GM18858 (cell line): Measurements from ENCODE around the gene FNDC3B.
A peak's percentile ranks its signal among the peaks of the same experiment; 100 is the strongest.

Experiments
- ATAC-seq: cut with Tn5 transposase; IDR thresholded peaks from one replicate; pipeline ENCODE4 v1.9.1; 2021; ENCODE audit not compliant: unreplicated experiment

FNDC3B gene

GRCh38 chr3:172277151-172277652 lies 237.8 kb downstream of the FNDC3B start:
- no peak for ATAC-seq

- no peak for ATAC-seq
Observed at GRCh38 chr3:172279191-172279640, 239.8 kb downstream of the FNDC3B start.

GRCh38 chr3:172279974-172280373 lies 240.6 kb downstream of the FNDC3B start:
- no peak for ATAC-seq

DNA sequence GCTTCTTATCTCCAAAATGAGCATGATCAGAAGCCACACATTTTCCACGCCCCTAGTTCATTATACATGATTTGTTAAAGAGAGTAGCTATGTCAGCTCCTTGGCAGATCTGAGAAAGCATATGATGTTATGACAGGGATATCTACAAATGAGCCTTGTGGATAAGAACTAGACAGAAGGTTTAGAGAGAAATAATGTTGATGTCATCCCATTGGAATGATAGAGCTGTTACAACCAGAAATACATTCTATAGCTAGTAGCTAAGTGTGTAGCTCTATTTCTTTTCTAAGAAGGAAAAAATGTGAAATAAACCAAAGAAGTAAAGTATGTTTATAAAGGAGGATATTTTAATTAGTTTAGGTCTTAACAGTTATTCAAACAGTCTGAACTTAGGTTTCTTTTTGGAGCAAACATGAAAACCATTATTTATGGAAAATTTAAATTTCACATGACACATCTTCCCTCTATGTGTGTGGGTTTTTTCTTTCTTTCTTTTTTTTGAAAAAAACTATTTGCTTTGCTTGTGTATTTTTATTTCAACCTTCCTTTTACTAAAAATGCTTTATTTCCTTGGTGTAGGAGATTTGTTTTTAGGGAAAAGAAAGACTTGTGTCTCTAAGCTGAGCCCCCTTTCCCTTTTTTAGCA lies 241.2 kb downstream of the FNDC3B start:
- ATAC-seq: no peak

DNA sequence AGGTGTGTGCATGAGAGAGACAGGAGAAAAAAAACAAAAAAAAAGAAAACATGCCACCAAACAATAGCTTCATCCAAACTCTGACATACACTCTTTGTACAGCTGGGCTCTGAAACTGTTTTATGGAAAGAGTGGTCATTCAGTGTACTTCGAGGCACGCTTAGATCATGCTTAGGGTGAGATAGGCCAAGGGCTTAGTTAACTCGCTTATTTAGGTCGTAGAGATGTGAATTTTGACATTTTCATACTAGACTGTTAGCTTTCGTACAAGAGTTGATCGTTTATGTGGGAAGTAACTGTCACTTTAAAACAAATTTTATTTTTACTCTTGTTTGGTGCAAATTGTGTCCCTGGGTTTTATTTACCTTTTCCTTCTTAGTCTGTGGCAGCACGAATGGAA lies 242.5 kb downstream of the FNDC3B start:
- no peak for ATAC-seq

DNA sequence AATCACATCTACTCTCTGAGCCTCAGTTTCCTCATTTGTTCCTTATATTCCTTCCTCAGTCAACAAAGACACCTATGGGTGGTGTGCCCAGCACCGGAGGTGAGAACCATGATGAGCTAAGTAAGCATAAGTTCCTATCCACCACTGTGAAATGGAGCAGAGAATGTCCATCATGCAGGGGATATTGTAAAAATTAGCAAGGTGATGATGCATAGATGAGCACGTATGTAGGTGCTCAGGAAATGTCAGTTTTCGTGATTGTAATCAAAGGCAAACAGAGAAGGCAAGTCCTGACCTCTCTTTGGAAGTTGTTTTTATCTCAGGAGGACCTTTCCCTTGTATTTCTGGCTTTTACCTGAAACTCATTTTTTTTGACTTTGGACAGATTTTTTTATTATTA lies 243.5 kb downstream of the FNDC3B start:
- no peak for ATAC-seq

DNA sequence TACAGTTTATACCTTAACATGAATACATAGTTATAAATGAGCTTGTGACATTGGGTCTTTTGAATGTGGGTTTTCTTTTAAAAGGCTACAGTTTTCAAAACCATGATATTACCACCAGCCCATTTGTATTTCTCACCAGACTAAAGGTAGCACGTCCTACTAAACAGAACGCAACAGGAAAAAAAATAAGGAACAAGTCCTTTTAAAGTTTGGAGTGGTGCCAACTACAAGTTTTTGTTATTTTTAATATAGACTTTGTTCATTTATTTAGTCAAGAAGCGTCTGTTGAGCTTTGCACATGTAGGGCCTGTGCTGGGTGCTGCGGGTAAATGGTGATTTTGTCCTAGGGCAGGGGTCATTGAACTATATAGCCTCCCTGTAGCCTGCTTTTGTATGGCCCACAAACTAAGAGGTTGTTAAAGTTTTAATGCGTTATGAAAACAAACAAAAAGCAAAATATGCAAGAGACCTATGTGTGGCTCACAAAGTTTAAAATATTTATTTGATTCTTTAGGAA lies 244.5 kb downstream of the FNDC3B start:
- no peak for ATAC-seq

- ATAC-seq: no peak
Observed at GRCh38 chr3:172285844-172286243, 246.5 kb downstream of the FNDC3B start.

- ATAC-seq: no peak
Observed at GRCh38 chr3:172286548-172287148, 247.3 kb downstream of the FNDC3B start.

DNA sequence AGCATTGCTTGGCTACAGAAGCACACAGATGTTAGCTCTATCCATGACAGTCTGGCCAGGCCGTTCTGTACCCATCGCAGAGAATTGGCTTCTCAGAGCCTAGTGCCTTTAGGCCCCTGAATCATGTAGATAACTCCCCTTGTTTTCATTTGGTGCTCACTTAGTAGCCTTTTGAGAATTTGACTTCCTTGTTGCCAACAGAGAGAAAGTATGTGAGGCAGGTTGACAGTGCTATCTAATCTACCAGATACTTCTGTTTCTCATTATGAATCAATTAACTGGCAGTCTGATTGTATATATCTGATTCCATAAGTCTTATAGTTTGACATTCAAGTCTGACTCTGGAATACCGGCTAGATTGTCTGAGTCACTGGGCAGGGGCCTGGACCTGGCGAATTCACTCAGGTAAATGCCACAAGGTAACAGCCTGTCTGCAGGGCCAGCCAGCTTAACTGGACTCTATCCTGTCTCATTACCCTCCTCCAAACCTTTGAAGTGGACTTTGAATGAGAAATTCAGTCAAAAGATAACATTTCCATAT lies 248.6 kb downstream of the FNDC3B start:
- ATAC-seq: no peak

DNA sequence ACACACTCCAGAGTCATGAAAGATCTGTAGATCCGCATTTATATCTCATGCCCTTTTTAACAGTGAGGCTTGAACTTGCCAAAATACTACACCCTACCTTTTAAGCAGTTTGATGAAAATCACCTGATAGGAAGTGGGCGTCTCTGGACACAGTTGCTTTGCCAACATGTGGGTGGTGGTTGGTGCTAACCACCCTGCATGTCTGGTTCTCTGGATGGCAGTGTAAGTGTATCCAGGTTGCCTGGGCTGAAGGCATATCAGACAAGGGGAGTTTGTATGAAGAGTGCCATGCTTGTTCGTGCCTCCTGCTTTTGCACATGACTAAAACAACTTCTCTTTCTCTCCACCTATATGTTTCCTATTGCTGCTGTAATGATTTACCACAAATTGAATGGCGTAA lies 249.3 kb downstream of the FNDC3B start:
- ATAC-seq: no peak

DNA sequence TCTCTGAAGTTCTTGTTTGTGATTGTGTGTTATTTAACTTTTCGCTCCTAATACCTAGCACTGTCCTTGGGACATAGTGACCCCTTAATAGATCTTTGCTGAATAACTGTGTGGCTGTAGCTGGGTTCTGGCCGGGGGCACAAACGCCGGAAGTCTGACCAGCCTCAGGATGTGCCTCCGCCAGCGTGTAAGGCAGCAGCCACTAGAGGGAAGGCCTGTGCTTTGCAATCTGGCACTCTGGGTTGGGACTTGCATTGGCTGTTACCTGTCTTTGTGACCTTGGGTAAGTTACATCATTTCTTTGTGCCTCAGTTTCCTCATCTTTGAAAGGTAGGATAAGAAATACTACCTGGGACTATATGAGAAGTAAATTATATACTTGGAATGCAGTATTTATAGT lies 250.2 kb downstream of the FNDC3B start:
- peak; percentile 58 for ATAC-seq

DNA sequence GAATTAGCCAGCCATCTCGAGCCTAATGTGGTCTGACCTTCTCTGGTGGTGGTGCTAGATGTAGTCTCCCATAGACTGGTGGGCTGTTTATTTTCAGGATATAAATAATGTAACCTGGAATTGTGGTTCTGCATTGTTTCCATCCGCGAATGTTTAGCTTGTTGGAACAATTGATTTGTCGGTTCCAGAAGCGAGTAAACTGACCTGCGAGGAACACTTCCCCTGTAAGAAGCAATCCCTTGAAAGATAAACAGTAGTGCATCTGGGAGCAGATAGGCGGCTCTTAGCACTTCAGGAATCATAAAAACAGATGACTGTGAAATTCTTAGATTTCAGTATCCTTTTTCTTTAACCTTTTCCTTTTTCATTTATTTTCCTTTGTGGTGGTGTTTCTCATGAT lies 251.1 kb downstream of the FNDC3B start:
- ATAC-seq: no peak

DNA sequence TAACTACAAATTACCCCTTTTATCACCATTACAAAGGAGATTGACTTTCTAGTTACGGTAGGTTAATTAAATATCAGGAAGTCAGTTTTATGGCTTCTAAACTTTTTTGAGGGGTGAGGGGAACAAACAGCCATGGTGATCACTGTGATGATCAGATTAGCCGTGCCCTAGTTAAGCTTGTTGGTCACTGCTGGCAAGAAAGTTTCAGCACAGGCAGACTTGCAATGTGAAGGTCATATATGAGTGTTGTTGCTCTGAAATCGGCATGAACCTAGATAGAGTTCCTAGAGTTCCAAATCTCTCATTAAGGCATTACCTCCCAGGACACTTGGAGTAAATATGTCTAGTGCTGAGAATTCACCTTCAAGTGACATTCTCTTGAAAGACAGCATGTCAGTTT lies 252.3 kb downstream of the FNDC3B start:
- ATAC-seq: no peak

- ATAC-seq: no peak
Observed at GRCh38 chr3:172292422-172292821, 253.0 kb downstream of the FNDC3B start.

DNA sequence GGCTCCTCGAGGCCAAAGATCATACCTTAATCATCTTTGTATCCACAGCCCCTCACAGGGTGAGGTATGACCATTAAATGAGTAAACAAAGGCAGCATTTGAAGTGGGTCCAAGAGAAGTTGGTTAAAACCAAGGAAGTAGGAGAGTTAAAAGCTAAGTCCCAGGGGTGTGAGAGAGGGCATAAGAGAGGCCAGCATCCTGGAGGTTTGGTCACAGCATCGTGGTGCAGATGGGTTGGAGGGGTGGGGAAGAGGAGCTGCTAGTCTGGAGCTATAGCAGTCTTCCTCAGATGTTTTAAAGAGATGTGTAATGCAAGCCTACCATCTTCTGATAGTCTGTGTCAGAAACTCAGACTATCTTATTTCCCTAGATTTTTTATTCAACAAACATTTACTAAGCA lies 253.7 kb downstream of the FNDC3B start:
- no peak for ATAC-seq

DNA sequence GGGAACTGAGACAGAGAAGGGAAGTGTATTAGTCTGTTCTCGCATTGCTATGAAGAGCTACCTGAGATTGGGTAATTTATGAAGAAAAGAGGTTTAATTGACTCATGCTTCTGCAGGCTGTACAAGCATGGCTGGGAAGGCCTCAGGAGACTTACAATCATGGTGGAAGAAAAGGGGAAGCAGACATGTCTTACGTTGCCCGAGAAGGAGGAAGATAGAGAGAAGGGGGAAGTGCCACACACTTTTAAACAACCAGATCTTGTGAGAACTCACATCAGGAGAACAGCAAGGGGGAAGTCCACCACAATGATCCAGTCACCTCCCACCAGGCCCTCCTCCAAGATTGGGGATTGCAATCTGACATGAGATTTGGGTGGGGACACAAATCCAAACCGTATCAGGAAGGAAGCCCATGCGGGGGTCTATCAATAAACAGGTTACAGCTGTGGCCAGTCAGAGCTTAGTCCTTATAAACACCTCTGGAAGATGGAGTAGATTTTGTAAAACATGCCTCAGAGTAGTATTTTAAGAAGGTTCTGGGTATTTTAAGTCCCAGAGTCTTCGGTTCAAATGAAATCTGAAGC lies 254.9 kb downstream of the FNDC3B start:
- no peak for ATAC-seq

GRCh38 chr3:172296248-172296974 lies 257.0 kb downstream of the FNDC3B start:
- ATAC-seq: no peak

DNA sequence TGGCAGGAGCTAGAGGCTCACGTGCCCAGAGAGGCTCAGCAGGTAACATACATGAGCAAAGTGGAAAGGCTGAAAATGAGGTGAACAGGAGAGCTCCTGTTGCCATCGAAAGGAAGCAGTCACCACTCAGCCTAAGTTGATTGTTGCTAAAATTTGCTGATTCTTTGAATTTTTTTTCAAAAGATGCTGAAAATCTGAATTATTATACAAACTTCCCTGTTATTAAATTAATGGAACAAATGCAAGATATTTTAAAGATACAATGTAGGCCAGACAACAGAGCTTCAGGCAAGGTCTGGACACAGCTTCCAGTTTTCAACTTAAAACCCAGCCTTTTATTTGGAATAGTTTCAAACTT lies 257.6 kb downstream of the FNDC3B start:
- no peak for ATAC-seq

GRCh38 chr3:172298247-172298646 lies 258.9 kb downstream of the FNDC3B start:
- ATAC-seq: no peak

DNA sequence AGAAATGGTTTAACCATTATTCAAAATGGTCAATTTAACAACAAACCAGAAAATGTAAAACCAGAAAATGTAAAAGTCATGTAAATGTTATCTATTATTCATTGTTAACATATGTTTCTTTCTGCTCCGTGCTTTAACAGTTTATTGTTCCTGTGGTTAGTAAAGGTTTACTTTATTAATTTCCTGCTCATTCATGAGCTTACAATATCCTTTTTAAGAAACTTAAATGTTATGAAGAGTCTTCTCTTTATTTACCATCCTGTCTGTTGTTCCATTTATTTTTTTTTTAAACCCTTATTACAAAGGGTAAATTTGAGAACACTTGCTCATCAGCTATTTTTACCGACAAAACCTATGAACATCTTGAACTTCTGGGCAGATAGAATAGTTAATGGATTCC lies 260.8 kb downstream of the FNDC3B start:
- no peak for ATAC-seq
